ENCODE measurements around the gene RACGAP1. TPM values are rescaled to one million over a fixed set of nuclear protein-coding genes. Genes with fewer than 3 reads are reported as not detected.

Gene RACGAP1
- total and polyA plus RNA-seq, 2 donors (not counting 1 experiment from before 2014, with no cell fraction given), result 4.1 to 14.2 TPM

DNA sequence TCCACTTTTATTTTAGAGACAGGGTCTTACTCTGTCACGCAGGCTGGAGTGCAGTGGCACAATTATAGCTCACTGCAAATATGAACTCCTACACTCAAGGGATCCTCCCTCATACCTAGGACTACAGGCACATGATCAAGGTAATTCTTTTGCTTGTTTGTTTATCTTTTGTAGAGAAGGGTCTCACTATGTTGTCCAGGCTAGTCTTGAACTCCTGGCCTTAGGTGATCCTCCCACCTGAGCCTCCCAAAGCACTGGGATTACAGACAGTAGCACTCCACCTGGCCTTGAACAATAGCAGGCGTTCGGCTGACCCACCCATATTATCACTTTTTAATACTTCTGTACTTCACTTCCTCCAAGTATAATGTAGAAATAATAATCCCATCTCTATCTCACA, 1.4 kb upstream of the RACGAP1 start:
- Histone ChIP-seq H4K20me1 (ENCODE audit: control insufficient read depth, insufficient read depth, low read length, poor library complexity, severe bottlenecking) (no peaks in the 10 kb centered on the region), H3K36me3 (replicated peaks in 1 of 2; ENCODE audit: control extremely low read depth in 1 of 2, control insufficient read depth in 1 of 2, extremely low read depth in 1 of 2, insufficient read depth in 2 of 2, low read length in 1 of 2) (no peaks in the 10 kb centered on the region), H3K4me2 (replicated peaks; ENCODE audit: low read depth, low read length, poor library complexity, severe bottlenecking) (no peak overlapping the region), H3K79me2 (ENCODE audit: control insufficient read depth, insufficient read depth, low read length) (peaks cover 35% of the 10 kb centered on the region), H3K4me3 (ENCODE audit: control extremely low read depth in 1 of 5, extremely low read depth in 1 of 5, insufficient read depth in 1 of 5, low read depth in 2 of 5, low read length in 4 of 5) (no peak overlapping the region), H3K27ac (ENCODE audit: low read length in 2 of 2) (no peak overlapping the region), H3K9me3 (ENCODE audit: control extremely low read depth in 1 of 3, control insufficient read depth in 2 of 3, insufficient read depth in 1 of 3, low read length in 2 of 3) (no peaks in the 10 kb centered on the region), H3K27me3 (replicated peaks in 1 of 4; ENCODE audit: control extremely low read depth in 1 of 4, control insufficient read depth in 3 of 4, insufficient read depth in 4 of 4, low read length in 3 of 4) (no peaks in the 10 kb centered on the region), H3K4me1 (ENCODE audit: control insufficient read depth in 2 of 2, insufficient read depth in 2 of 2, low read length in 2 of 2) (peaks cover 8 to 10% of the 10 kb centered on the region in 2 donors), H3K9ac (ENCODE audit: low read length) (no peak overlapping the region), H2AFZ (ENCODE audit: insufficient read depth, low read depth, low read length, poor library complexity, severe bottlenecking) (no peak overlapping the region)
- ChIA-PET CTCF (interaction anchor here (1.8 to 2.5 kb wide), 2 partner anchors 12 to 58 kb away, joined by 4 to 17 read pairs; partner anchors contain the start of gene SMARCD1), POLR2A (no interaction called here)
- 100% methylated on average over 1 of the region's 3 CpGs for WGBS (ENCODE audit: insufficient coverage)
- no peak for ATAC-seq (ENCODE audit: low read depth)
- H3K9me3 Mint-ChIP-seq (ENCODE audit: insufficient read depth), result no peaks in the 10 kb centered on the region
- TF ChIP-seq EZH2 (IDR thresholded peaks at IDR 0.05; ENCODE audit: borderline replicate concordance, insufficient read depth, low read depth, low read length, poor library complexity, severe bottlenecking), result no peak
- no peak for TF ChIP-seq CTCF (IDR thresholded peaks at IDR 0.05)
- H3K4me1 Mint-ChIP-seq, result peaks cover 17% of the 10 kb centered on the region
- no peak overlapping the region for H3K27ac Mint-ChIP-seq
- DNase-seq, result no peak
- no peak overlapping the region for H3K4me3 Mint-ChIP-seq
- intact Hi-C loops (cut with micrococcal nuclease), result no loop called here
- no peaks in the 10 kb centered on the region for H3K27me3 Mint-ChIP-seq

GRCh38 chr12:50024805-50025186, 498 bp downstream of the RACGAP1 start:
- no peaks in the 10 kb centered on the region for H3K27me3 ChIP-seq (replicated peaks in 1 of 4; ENCODE audit: control extremely low read depth in 1 of 4, control insufficient read depth in 3 of 4, insufficient read depth in 4 of 4, low read length in 3 of 4)
- H3K79me2 ChIP-seq (ENCODE audit: control insufficient read depth, insufficient read depth, low read length), result peaks cover 50% of the 10 kb centered on the region
- no peaks in the 10 kb centered on the region for H3K9me3 ChIP-seq (ENCODE audit: control extremely low read depth in 1 of 3, control insufficient read depth in 2 of 3, insufficient read depth in 1 of 3, low read length in 2 of 3)
- peaks cover 17% of the 10 kb centered on the region for H3K4me1 Mint-ChIP-seq
- peak overlapping the region; percentile 70 for H3K9ac ChIP-seq (ENCODE audit: low read length)
- peak overlapping the region; percentile 85 for H2AFZ ChIP-seq (ENCODE audit: insufficient read depth, low read depth, low read length, poor library complexity, severe bottlenecking)
- no peaks in the 10 kb centered on the region for H3K36me3 ChIP-seq (replicated peaks in 1 of 2; ENCODE audit: control extremely low read depth in 1 of 2, control insufficient read depth in 1 of 2, extremely low read depth in 1 of 2, insufficient read depth in 2 of 2, low read length in 1 of 2)
- H3K4me2 ChIP-seq (replicated peaks; ENCODE audit: low read depth, low read length, poor library complexity, severe bottlenecking), result peak overlapping the region; percentile 84
- intact Hi-C loops (cut with micrococcal nuclease), result loop anchor here (1.0 kb wide), 4 partner anchors 61 to 259 kb away; partner anchors contain the start of genes BCDIN3D, LIMA1 and SMARCD1
- H3K27ac ChIP-seq (ENCODE audit: low read length in 2 of 2), result peak overlapping the region; percentile 22 to 63
- ATAC-seq (ENCODE audit: low read depth) (no peak), DNase-seq (no peak)
- TF ChIP-seq EZH2 (IDR thresholded peaks at IDR 0.05; ENCODE audit: borderline replicate concordance, insufficient read depth, low read depth, low read length, poor library complexity, severe bottlenecking) (no peak), CTCF (IDR thresholded peaks at IDR 0.05) (no peak)
- ChIA-PET CTCF (interaction anchor here (0.7 to 2.5 kb wide), 5 partner anchors 14 to 282 kb away, joined by 3 to 17 read pairs (median 4); partner anchors contain the start of gene COX14), POLR2A (interaction anchor here (0.6 to 1.4 kb wide), 4 partner anchors 24 to 87 kb away, joined by 3 to 7 read pairs (median 6); partner anchors contain the start of genes COX14 and SMARCD1)
- H3K27ac Mint-ChIP-seq, result peak overlapping the region; percentile 85
- 2% methylated on average over 14 of the region's 16 CpGs for WGBS (ENCODE audit: insufficient coverage)
- peaks cover 8 to 10% of the 10 kb centered on the region in 2 donors for H3K4me1 ChIP-seq (ENCODE audit: control insufficient read depth in 2 of 2, insufficient read depth in 2 of 2, low read length in 2 of 2)
- H3K4me3 ChIP-seq (ENCODE audit: control extremely low read depth in 1 of 5, extremely low read depth in 1 of 5, insufficient read depth in 1 of 5, low read depth in 2 of 5, low read length in 4 of 5), result peak overlapping the region; percentile 19 to 75 (median 65)
- H3K9me3 Mint-ChIP-seq (ENCODE audit: insufficient read depth), result no peaks in the 10 kb centered on the region
- no peaks in the 10 kb centered on the region for H4K20me1 ChIP-seq (ENCODE audit: control insufficient read depth, insufficient read depth, low read length, poor library complexity, severe bottlenecking)
- H3K4me3 Mint-ChIP-seq, result peak overlapping the region; percentile 94
- H3K27me3 Mint-ChIP-seq, result no peaks in the 10 kb centered on the region

All from B cell (primary cell).